Measurements from ENCODE around the gene PRPF6.
A peak's percentile ranks its signal among the peaks of the same experiment; 100 is the strongest.

The PRPF6 gene

DNA sequence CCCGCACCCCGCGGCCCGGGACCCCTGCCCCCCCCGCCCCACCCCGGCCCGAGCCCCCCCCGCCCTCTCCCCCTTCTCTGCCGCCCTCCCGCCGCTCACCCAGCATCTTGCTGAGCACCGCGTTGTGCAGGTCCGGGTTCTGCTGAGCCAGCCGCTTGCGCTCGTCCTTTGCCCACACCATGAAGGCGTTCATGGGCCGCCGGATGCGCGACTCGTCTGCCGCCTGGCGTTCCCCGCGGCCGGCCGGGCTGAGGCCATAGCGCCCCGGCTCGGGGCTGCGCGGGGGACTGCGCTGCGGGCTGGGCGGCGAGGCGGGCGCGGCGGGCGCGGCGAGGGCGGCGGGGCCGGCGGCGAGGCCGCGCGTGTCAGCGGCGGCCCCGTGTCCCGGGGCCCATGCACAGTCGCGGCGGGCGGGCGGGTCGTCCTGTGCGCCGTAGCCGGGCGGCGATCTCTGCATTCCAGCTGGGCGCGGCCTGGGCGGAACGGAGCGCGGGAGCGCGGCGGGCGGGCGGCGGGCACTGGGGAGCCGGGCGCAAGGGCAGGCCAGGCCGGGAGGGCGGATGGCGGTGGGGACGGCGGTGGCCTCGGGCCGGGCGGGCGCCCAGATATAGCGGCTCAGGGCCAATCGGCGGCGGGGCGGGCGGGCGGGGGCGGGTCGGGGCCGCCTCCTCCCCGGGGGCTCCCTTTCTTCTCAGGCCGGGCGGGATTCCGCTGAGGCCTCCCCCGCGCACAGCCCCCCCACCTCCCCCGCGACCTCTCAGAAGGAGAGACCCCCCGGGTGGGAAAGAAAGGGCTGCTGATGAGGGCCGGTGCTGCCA is 68.3 kb downstream of the PRPF6 start, which contains the start of gene SOX18:
Gene SOX18, minus strand, starts transcription at position 580 of the 818 bp plus-strand sequence. Its CDS starts 123 bp downstream, at position 457.
- no peak for DNase-seq (ENCODE audit: low read depth)

DNA sequence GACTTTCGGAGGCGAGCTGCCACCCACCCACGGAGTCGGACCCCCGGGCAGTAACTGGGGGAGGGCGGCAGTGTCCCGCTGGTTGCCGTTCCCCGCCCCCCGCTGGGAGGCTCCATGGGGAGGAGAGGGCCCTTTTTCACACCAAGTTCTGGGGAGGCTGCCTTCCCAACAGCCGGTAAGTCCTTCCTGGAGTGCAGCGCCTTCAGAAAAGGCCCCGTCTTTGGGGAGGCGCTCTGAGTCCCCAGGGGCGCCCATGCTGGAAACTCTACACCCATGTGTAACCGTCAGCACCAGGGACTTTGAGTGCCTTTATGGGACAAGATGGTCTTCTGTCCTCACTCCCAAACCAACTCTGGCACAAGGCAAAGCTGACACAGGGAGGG is 68.9 kb downstream of the PRPF6 start:
- DNase-seq (ENCODE audit: low read depth) = no peak

DNA sequence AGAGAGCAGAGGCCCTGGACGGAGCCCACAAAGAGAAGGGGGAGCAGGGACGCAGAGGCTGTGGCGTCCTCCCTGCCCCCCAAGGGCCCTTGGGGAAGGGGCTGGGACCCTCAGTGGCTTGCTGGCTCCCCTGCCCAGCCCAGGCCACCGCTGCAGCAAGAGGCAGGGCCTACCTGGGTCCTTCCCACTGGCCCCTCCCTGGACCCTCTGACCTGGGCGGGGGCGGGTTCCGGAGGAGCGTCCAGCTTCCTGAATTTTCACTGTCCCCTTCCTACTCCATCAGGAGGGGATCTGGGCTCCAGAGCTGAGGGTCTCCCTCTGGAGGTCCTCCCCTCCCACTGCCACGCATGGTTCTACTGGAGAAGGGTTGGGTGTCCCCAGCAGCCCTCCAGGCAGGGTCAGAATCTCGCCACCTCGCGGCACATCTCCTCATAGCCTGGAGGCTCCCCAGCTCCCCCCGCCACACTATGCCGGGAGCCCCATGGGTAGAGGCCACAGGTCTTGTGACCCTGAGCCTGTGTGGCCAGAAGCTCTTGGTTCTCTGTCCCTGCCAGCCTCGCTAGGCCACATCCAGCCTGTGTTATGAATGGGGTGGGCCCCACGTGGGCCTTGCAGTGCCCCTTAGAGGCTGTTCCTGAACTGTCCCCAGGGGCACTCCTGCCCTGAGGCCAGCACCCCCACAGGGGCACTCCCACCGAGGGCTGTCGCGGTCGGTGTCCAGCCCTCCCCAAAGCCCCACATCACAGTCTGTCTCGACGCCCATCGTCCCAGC is 69.5 kb downstream of the PRPF6 start:
- no peak for DNase-seq (ENCODE audit: low read depth)

DNA sequence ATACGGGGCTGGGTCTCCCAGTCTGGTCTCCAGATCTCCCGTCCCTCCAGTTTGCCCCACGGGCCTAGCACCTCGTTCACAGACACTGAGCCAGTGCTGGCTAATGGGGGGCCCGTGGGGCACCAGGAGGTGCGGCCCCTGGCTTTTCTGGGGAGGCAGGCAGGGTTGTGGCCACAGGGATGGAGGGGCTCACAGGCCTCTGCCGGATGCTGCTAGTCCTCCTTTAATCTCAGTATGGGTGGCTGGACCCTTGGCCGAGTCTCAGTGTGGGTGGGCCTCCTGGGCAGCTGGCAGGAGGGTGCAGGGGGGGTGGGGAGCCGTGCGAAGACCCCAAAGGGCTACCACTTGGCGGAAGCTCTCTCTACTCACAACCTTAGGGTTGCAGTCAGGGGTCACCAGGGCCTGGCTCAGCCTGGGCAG is 70.1 kb downstream of the PRPF6 start:
- DNase-seq (ENCODE audit: low read depth) = no peak

DNA sequence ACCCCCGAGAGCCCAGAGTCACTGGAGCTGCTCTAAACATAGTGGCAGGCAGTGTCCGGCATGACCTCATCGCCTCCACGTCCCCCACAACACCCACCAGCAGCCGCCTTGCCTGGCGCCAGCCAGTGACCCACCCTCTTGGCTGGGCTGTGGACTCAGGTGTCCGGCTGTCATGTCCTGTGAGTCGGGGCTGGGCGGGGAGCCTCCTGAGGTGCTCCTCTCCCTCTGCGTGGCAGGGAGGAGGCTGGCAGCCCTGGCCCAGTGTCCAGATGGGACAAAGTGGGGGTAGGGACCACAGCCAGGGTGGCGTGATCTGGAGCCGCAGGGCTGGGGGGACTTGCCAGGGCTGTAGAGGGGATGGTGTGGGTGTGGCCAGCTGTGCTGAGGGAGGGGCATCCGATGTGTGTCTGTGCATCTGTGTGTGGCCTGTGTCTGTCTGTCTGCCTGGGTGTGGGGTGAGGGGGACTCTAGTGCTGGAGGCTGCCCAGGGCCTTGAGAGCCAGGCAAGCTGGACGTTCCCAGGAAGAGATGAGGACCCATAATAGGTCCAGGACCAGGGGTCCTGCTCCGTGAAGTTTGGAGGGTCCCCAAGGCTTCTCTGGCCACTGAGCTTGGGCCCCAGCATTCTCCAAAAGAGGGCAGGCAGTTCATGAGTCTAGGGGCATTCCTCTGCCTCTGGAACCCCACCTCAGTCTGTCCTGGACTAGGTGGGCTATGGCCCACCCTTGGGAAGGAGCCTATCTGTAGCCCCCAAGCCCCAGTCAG is 70.8 kb downstream of the PRPF6 start:
- DNase-seq (ENCODE audit: low read depth) = no peak

DNA sequence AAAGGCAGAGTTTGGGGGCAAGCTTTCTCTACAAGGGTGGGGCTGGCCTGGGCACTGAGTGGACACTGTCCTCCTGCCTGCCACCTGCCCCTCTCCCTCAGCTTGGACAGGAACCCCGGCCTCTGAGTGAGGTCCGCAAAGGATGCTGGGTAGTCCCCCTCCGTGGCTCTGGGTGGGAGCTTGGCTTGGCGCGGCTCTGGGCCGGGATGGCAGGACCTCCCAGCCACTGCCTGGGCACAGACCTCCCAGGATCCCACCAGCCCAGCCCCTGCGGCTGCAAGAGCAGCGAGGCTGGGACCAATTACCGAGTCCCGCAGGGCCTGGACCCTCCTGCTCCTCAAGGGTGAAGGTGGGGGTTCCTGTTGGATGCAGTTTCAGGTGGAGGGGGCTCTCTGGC is 71.4 kb downstream of the PRPF6 start:
- DNase-seq (ENCODE audit: low read depth) = no peak

DNA sequence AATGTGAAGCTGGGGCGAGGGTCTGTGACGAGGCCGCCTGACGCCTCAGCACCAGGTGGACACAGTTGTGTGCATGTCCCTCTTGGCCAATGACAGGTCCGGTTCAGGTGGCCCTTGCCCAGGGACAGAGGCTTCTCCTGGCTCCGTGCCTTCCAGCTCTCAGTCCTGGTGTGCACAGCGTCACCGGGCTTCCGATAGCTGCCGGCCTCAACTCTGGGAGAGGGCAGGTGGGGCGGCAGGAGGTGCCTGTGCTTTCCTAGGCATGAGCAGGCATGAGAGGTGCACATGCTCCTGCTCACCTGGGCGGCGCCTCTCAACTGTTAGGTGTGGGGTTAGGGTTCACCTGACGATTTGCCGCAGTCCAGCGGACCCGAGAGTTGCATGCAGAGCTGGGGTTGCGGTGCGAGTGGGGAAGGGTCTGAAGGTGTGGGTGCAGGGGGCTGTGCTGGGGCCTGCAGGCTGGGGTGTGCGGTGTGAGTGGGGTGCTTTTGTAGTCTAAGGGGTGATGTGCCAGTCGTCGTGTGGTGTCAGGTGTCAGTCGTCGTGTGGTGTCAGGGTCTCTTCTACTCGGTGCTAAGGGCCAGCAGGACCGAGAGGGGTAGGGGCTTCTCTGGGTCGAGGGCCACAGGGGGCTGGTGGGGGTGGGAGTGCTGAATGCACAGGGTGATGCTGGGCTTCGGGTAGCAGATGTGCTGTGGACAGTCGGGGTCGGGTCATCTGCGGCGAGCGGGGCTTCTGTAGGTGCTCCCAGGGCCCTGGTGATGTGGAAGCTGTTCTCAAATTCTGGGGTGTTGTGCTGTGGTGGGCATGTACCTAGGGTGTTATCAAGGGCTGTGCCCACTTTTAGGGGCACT is 72.3 kb downstream of the PRPF6 start:
- no peak for DNase-seq (ENCODE audit: low read depth)

DNA sequence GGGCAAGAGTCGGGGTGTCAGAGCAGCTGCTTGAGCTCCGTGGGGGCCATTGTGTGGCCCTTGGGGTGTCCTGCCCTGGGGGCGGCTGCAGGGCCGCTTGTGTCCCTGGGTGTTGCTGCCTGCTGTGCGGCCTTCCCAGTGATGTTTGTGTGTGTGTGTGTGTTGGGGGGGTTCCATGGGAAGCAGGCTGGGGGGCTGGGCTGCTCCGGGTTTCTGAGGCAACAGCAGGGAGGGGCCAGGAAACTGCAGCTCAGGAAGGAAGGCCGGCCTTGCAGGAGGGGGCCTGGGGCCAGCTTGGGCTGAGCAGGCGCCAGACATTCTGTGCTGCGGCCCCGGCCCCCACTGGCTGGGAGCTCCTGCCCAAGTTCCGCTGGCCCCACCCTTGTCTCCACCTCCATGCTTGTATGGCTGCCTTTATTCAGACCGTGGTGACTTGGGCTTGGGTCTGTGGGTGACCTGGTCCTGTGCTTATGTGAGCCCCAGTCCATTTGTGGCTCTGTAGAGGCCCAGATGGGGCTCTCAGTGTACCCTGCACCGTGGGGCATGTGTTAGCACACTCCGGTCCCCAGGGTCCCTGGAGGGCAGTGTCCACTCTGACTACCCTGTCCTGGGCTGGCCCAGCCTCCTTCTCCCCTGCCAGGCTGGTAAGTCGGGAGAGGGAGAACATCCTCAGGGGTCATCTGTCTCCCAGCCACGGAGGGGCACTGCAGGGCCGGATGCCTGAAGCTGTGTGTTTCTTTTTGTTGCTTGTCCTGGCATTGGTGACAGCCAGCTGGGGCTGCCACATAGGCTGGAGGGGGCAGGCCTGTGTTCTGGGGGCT is 73.1 kb downstream of the PRPF6 start:
- DNase-seq (ENCODE audit: low read depth) = no peak

DNA sequence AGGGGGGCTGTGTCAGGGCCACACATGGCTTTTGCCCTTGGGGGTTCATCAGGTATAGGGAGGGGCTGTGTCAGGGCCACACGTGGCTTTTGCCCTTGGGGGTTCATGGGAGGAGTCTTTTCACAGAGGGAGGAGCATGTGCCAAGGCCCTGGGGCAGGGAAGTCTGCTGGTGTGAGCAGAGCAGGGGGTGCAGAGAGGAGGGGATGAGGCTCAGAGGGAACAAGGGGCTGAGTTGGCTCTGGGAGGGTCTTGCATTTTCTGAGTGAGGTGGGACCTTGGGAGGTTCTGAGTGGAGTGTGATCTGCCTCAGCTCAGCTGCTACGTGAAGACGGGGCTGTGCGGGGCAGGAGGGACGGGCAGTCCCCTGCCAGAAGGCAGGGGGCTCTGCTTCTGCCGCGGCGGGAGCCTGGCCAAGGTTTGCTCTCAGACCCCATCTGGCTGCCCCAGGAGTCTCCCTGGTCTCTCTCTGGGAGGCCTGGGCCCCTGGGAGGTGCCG is 74.5 kb downstream of the PRPF6 start:
- no peak for DNase-seq (ENCODE audit: low read depth)

DNA sequence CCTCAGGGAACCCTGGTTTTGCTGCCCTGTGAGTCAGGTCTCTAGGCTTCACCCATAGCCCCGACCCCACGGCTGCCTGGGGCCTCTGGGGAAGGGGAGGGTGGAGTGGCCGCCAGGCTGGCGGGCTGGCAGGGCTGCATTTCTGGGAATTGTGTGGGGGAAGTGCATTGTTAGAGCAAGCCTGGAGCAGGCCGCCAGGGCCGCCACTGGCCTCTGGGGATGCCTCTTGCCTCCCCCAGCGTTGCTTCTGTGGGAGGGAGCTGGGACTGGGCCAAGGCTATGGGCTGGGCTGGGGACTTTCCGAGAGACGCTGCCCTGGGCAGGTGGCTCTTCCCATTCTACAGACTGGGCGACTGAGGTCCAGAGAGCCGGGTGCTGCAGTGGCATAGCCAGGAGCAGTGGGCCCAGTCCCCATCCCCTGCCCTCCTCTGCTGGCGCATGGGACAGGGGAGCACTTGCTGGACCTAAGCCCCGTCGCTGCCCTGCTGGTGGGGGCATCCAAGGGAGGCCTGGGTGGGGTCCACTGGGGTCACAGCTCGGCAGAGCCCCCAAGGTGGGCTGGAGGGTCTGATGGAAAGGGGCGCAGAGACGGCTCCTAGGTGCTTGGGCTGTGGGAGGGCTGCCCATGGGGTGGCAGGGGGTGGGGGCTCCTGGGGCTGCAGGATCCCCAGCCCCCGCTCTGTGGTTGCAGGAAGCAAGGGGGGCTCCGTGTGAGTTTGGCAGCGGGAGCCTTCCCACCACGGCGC is 75.1 kb downstream of the PRPF6 start:
- no peak for DNase-seq (ENCODE audit: low read depth)

DNA sequence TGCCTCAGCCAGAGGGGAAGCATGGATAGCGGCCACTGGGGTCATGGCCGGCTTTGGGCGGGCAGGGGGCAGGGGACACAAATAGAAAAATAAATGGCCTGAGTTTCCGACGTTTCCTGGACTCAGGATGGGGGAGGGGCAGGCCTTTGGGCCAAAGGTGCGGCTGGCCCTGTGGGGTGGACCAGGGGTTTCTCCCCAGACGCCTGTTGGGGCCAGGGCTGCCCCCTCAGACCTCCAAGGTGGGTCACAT is 75.6 kb downstream of the PRPF6 start:
- no peak for DNase-seq (ENCODE audit: low read depth)

DNA sequence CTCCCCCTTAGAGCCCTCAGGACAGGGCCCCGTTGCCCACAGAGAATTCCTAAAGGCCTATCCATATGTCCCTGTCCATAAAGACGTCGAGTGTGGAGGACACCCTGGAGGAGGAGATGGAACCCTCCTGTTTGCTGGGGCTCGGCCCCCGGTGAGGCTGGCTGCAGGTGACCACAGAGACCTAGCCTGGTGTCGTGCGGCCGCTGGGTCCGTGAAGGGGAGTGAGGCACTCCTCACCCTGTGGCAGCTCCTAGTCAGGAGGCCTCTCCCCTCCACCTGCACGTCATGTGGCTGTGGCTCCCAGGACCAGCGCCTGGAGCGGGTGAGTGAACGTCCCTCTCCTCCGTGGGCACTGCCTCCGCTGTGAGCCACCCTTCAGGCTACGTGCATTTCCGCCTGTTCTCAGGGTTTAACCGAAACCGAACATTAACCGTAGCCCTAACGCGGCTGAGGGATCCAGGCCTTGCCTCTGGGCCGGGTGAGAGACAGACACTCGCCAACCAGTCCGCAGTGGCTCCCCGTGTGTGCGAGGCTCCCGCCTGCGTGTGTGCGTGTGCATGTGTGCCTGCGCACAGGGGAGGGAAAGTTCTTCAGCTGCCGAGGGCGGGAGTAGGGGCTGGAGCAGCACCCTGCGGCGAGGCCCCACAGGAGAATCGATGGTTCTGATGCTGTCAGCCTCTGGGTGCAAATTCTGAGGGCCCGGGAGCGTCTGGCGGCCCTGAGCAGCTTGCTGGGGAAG is 76.1 kb downstream of the PRPF6 start:
- DNase-seq (ENCODE audit: low read depth) = no peak

DNA sequence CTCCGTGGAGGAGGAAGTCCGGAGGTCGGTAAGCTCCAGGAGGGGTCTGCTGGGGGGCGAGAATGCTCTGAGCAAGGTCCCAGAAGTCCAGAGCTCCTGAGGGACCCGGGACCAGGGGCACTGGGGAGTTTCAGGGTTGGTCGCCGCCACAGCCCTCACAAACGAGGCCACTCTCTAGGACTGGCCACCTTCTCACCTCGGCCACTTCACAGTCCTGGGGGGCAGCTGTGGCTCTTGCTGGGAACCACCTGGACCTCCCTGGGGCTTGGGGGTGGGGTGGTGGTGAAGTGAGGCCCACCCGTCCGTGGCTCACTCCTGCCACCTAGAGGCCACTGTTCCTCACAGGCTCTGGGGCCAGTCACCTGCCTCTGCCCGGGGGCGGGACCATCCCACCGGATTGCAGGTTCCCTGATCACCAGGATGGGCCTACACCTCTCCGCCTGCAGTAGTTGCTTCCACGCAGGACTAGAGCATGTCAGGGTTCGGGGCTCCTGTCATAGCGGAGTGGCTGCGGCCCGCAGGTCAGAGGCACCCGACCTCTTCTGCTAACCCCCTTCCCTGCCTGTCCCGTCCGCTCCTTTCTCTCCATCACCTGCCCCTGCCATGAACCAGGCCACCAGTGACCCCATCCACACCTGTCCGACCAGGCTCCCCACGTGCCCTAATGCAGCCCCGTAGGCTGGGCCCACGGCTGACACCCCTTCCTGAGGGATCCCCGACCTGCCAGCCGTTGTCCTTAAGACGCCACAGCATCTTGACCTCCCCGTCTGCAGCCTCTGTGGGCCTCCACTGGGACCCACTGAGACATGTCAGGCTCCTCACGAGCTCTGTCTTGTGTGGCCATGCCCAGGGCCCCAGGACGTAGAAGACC is 76.9 kb downstream of the PRPF6 start:
- peak; percentile 62 for DNase-seq (ENCODE audit: low read depth)

DNA sequence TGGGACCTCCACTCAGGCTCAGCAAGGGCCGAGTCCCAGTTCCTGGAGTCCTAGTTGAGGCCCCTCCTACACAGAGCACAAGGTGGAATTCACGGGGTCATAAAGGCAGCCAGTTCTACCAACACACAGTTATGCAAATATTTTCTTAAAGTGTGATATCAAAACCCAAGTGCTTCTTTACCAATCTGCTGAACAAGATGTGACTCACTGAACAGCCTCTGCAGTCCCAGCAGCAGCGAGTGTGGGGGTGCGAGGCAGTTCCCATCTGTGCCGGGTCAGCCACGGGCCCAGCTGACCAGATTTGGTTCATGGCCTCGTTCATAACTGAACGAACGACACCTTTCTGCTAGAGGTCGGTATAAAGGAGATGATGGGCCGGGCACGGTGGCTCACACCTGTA is 77.6 kb downstream of the PRPF6 start:
- no peak for DNase-seq (ENCODE audit: low read depth)

DNA sequence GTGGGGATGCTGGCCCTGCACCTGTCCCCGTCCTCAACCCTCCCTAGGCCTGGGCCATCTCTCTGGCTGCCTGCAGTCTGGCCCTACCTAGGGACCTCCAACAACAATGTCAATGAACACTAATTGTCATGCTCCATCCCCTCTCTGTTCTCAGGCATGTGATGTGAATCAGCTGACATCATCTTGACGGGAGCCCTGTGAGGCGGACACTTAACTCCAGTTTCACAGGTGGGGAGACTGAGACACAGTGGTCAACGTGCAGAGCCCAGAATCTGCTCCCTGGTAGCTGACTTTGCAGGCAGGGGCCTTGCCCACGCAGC is 81.3 kb downstream of the PRPF6 start:
- DNase-seq (ENCODE audit: low read depth) = no peak

DNA sequence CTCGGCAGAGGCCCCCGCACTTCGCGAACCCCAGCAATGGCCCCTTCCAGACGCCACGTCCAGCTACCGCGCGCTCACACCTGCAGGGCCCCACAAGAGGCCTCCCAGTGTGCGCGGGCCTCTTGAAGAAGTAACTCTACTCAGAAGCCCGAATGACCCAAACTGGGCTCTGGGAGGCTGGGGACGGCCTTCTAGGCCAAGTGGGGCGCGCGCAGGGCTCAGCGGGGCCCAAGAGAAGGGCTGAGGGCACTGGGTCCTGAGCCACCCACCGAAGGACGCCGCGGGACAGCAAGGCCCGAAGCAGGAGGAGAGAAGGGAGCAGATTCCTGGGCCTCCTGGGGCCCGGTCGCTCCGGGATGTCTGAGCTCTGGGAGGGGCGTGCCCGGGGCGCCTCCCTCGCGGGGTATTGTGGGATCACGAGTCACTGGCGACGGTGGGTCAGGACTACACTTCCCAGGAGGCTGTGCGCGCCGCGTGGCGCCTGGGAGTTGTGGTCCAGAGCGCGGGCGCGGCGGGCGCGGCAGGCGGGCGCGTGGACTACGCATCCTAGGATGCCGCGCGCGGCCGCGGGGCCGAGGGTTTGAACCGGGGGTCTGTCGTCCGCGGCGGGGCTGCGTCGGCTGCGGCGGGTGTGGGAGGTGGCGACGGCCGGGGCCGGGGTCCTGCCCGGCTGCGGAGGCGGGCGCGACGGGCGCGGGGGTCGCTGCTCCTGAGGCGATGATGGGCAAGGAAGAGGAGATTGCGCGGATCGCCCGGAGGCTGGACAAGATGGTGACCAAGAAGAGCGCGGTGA is 81.9 kb downstream of the PRPF6 start, which contains the start of gene TCEA2:
Gene TCEA2, plus strand, starts transcription at position 603 of the 793 bp plus-strand sequence. Its CDS starts 115 bp downstream, at position 718.
- peak; percentile 88 for DNase-seq (ENCODE audit: low read depth)

DNA sequence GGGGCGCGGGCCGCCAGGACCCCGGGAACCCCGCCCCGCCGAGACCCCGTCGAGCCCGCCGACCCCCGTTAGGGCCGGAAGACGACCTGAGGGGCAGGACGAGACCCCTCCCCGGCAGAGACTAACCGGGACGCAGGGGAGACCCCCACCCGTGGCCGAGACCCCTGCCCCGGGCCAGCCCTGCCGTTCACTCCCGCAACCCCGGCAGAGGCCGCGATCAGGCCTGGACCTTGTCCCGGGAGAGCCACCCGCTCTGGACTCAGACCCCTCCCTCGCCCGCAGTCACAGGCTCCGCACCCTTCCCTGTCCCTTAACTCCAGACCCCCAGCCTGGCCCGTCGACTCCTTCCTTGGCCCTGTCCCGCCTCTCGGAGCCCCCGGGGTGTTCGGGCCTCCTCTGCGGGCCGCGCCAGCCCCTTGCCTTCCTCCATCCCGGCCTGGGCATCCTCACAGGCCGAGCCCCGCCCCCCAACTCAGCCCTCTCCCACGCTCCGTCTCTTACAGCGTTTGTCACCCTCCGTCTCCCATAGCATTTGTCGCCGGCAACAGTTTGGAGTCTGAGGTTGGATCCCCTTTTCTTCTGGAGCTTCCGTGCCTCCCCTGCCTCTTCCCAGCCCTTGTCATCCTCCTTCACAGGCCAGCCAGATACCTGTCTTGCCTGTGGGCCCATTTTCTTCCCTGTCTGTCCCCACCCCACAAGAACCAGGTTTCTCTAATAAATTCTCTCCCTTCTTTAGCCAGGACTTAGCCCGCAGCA is 82.6 kb downstream of the PRPF6 start:
- DNase-seq (ENCODE audit: low read depth) = no peak

All from stimulated activated CD8-positive, alpha-beta memory T cell treated with anti-CD3 and anti-CD28 coated beads, Interleukin-12 subunit alpha, Interleukin-12 subunit beta, amount 100 ng/mL, for 4 hours (primary cell).